Osteocyte (in vitro differentiated cells): ENCODE data around the gene SBF2. TPM values are rescaled to one million over a fixed set of nuclear protein-coding genes. Genes with fewer than 3 reads are reported as not detected.

Experiments used
- DNase-seq: peaks from one replicate; pipeline ENCODE4 v3.0.0; 2021; ENCODE audit warnings: mixed read lengths; ENCODE audit not compliant: unreplicated experiment; ENCODE audit errors: extremely low spot score
- H3K27ac Mint-ChIP-seq: one replicate; pipeline ENCODE4 v1.8.0; 2021; ENCODE audit warnings: mild to moderate bottlenecking, mixed read lengths; ENCODE audit not compliant: unreplicated experiment
- H3K27me3 Mint-ChIP-seq: one replicate; pipeline ENCODE4 v1.8.0; 2021; ENCODE audit warnings: mixed read lengths; ENCODE audit not compliant: unreplicated experiment
- H3K36me3 Mint-ChIP-seq: one replicate; pipeline ENCODE4 v1.8.0; 2021; ENCODE audit warnings: mixed read lengths; ENCODE audit not compliant: unreplicated experiment
- H3K4me1 Mint-ChIP-seq: one replicate; pipeline ENCODE4 v1.8.0; 2021; ENCODE audit warnings: mixed read lengths; ENCODE audit not compliant: unreplicated experiment
- H3K4me3 Mint-ChIP-seq: one replicate; pipeline ENCODE4 v1.8.0; 2021; ENCODE audit warnings: mild to moderate bottlenecking, moderate library complexity, mixed read lengths; ENCODE audit not compliant: unreplicated experiment
- H3K9me3 Mint-ChIP-seq: one replicate; pipeline ENCODE4 v1.8.0; 2021; ENCODE audit warnings: mixed read lengths; ENCODE audit not compliant: unreplicated experiment
- CTCF ChIP-seq: fragments of 200-600 bp; sonication (generic); IDR thresholded peaks from 2 replicates; pipeline ENCODE4 v1.5.0; 2021; ENCODE audit warnings: antibody characterized with exemption, mild to moderate bottlenecking, moderate library complexity
- total RNA-seq: library from RNA; stranded (reverse); gene quantifications from 2 replicates; pipeline ENCODE4 v1.2.1, GENCODE V29; 2021

SBF2 gene
- total RNA-seq, 1 donor from 2014 or later: 65.2 TPM

- H3K4me1 Mint-ChIP-seq: peaks cover 54% of the 10 kb centered on the region
- no peaks in the 10 kb centered on the region for H3K27me3 Mint-ChIP-seq
- H3K9me3 Mint-ChIP-seq: peaks cover 12% of the 10 kb centered on the region
- DNase-seq: no peak
- H3K4me3 Mint-ChIP-seq: no peak overlapping the region
- H3K36me3 Mint-ChIP-seq: peaks cover 25% of the 10 kb centered on the region
- peak overlapping the region; percentile 60 for H3K27ac Mint-ChIP-seq
- no peak for TF ChIP-seq CTCF
Observed at GRCh38 chr11:9899676-9900075, 394.3 kb downstream of the SBF2 start.

GRCh38 chr11:9896902-9897301, 397.1 kb downstream of the SBF2 start:
- Mint-ChIP-seq H3K36me3 (peaks cover 26% of the 10 kb centered on the region), H3K27ac (no peak overlapping the region), H3K4me3 (no peak overlapping the region), H3K9me3 (peaks cover 7% of the 10 kb centered on the region), H3K27me3 (no peaks in the 10 kb centered on the region), H3K4me1 (peaks cover 40% of the 10 kb centered on the region)
- TF ChIP-seq CTCF: no peak
- DNase-seq: no peak

GRCh38 chr11:9895006-9895405, 399.0 kb downstream of the SBF2 start:
- no peak for TF ChIP-seq CTCF
- Mint-ChIP-seq H3K27ac (peak overlapping the region; percentile 6), H3K4me3 (no peak overlapping the region), H3K27me3 (no peaks in the 10 kb centered on the region), H3K4me1 (peaks cover 32% of the 10 kb centered on the region), H3K9me3 (peaks cover 7% of the 10 kb centered on the region), H3K36me3 (peaks cover 28% of the 10 kb centered on the region)
- DNase-seq: no peak

- Mint-ChIP-seq H3K27me3 (no peaks in the 10 kb centered on the region), H3K36me3 (peaks cover 24% of the 10 kb centered on the region), H3K4me1 (peaks cover 21% of the 10 kb centered on the region), H3K27ac (peak overlapping the region; percentile 54), H3K9me3 (peaks cover 7% of the 10 kb centered on the region), H3K4me3 (no peak overlapping the region)
- no peak for DNase-seq
- no peak for TF ChIP-seq CTCF
Observed at GRCh38 chr11:9893474-9893873, 400.5 kb downstream of the SBF2 start.

- Mint-ChIP-seq H3K4me3 (no peak overlapping the region), H3K9me3 (no peaks in the 10 kb centered on the region), H3K4me1 (peaks cover 30% of the 10 kb centered on the region), H3K36me3 (peaks cover 20% of the 10 kb centered on the region), H3K27me3 (no peaks in the 10 kb centered on the region), H3K27ac (no peak overlapping the region)
- TF ChIP-seq CTCF: no peak
- DNase-seq: no peak
Observed at GRCh38 chr11:9888938-9889337, 405.1 kb downstream of the SBF2 start.
